HCT116 (cell line): Measurements from ENCODE around the gene FGD4.

Experiments
- CTCF ChIP-seq, 3 experiments: fragments of 200-600 bp in 1 of 3; sonication (generic) in 1 of 3; IDR thresholded peaks in 2 of 3; conservative IDR thresholded peaks in 1 of 3; 2 replicates each; pipeline ENCODE4 v1.5.1; 2012 to 2017; ENCODE audit warnings: low read depth in 2 of 3, low read length in 2 of 3, antibody characterized with exemption in 1 of 3, borderline replicate concordance in 1 of 3, control low read depth in 1 of 3, mild to moderate bottlenecking in 1 of 3, mixed read lengths in 1 of 3, mixed run types in 1 of 3, moderate library complexity in 1 of 3; ENCODE audit not compliant: insufficient read depth in 1 of 3
- ELF1 ChIP-seq: IDR thresholded peaks from 2 replicates; pipeline ENCODE4 v1.6.1; 2012; ENCODE audit warnings: low read depth, borderline replicate concordance
- POLR2A ChIP-seq: IDR thresholded peaks from 2 replicates; pipeline ENCODE4 v1.7.0; 2011; ENCODE audit warnings: borderline replicate concordance; ENCODE audit not compliant: insufficient read depth, insufficient read length; ENCODE audit errors: extremely low read depth
- POLR2AphosphoS5 ChIP-seq: IDR thresholded peaks from 2 replicates; pipeline ENCODE4 v1.6.1; 2011; ENCODE audit warnings: mild to moderate bottlenecking, low read depth, low read length, moderate library complexity
- RAD21 ChIP-seq: IDR thresholded peaks from 2 replicates; pipeline ENCODE4 v1.6.1; 2012; ENCODE audit warnings: low read depth, mild to moderate bottlenecking
- REST ChIP-seq: IDR thresholded peaks from 2 replicates; pipeline ENCODE4 v1.6.1; 2012; ENCODE audit warnings: low read depth
- SIN3A ChIP-seq: IDR thresholded peaks from 2 replicates; pipeline ENCODE4 v1.6.1; 2012; ENCODE audit warnings: low read depth
- SP1 ChIP-seq: IDR thresholded peaks from 2 replicates; pipeline ENCODE4 v1.6.1; 2012; ENCODE audit warnings: low read depth
- YY1 ChIP-seq: IDR thresholded peaks from 2 replicates; pipeline ENCODE4 v1.6.1; 2011; ENCODE audit warnings: low read length, low read depth, moderate library complexity, mild to moderate bottlenecking; ENCODE audit not compliant: insufficient replicate concordance; ENCODE audit errors: extremely low read depth

GRCh38 chr12:32475724-32476123 lies 76.4 kb downstream of the FGD4 start:
- no peak for TF ChIP-seq CTCF (IDR thresholded peaks at IDR 0.05 in 2 of 3, conservative IDR thresholded peaks at IDR 0.05 in 1 of 3; ENCODE audit: borderline replicate concordance in 1 of 3, insufficient read depth in 1 of 3, low read depth in 2 of 3, low read length in 2 of 3)
- TF ChIP-seq RAD21: no peak
- no peak for TF ChIP-seq POLR2A
- no peak for TF ChIP-seq SIN3A
- TF ChIP-seq ELF1: no peak
- no peak for TF ChIP-seq POLR2AphosphoS5
- no peak for TF ChIP-seq REST
- no peak for TF ChIP-seq SP1
- no peak for TF ChIP-seq YY1
